ENCODE measurements around the gene RPL27A.

The RPL27A gene

DNA sequence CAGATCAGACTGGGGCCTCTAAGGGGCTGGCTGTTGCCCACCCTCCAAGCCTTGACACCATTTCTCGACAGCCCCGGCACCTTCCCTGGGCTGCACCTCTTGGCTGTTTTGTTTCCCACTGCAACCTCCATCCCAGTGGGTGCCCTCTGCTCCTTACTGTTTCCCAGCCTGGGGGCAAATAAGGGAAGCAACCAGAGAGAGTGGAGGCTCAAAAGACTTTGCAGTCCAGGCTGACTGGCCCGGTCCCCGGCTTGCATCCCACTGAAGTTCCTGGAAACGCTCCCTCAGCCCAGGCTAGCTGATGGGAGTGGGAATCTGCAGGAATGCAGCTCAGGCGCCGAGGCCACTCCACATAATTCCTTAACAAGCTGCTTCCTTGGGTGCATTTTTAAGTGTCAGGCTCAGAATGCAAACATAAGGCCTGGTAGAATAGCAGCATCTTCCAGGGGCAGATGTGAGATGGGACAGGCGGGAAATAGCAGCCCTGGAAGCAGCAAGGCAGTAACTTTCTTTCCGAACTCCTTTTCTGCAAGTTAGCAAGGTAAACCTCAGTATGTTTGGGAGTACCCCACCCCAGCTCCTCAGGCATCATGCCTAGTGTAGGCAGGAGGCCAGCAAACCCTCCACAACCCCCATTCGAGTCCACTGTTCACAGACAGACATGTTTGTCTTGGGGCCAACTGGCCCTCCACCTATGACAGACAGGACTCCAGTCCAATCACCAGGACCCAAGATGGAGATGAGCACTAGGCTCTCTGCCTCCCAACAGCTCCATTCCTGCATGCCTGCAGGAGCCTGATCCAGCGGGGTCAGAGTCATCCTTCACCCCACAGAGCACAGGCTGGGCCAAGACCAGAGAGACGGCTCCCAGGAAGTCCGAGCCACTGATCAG is 39.3 kb downstream of the RPL27A start:
- TF ChIP-seq, protein P1, sequence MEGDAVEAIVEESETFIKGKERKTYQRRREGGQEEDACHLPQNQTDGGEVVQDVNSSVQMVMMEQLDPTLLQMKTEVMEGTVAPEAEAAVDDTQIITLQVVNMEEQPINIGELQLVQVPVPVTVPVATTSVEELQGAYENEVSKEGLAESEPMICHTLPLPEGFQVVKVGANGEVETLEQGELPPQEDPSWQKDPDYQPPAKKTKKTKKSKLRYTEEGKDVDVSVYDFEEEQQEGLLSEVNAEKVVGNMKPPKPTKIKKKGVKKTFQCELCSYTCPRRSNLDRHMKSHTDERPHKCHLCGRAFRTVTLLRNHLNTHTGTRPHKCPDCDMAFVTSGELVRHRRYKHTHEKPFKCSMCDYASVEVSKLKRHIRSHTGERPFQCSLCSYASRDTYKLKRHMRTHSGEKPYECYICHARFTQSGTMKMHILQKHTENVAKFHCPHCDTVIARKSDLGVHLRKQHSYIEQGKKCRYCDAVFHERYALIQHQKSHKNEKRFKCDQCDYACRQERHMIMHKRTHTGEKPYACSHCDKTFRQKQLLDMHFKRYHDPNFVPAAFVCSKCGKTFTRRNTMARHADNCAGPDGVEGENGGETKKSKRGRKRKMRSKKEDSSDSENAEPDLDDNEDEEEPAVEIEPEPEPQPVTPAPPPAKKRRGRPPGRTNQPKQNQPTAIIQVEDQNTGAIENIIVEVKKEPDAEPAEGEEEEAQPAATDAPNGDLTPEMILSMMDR (IDR thresholded peaks at IDR 0.05; ENCODE audit: control insufficient read depth, insufficient read depth, low read depth, low read length, missing control alignments), result no peak
- DNase-seq (ENCODE audit: low read depth), result no peak
- H3K4me3 ChIP-seq (ENCODE audit: control insufficient read depth, low read depth, low read length), result no peak overlapping the region

DNA sequence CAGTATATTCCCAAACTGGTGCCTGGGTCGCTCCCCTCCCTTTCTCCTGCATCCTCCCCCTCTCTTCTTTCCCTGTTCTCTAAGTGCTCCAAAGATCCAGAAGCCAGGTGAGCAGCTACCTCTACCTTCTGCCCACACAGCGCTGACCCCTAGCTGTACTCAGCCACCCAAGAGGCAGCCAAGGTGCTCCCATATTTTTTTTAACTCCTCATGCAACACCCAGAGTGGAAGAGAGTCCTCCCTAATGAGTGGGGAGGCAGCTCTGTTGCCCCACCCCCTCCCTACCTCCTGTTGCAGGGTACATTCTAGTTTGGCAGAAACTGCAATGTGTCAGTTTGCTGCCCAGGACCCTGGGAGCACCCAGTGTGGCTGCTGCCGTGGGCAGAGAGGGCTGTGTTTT is 40.2 kb downstream of the RPL27A start:
- no peak for DNase-seq (ENCODE audit: low read depth)
- H3K4me3 ChIP-seq (ENCODE audit: control insufficient read depth, low read depth, low read length), result no peak overlapping the region
- TF ChIP-seq, protein P1 (IDR thresholded peaks at IDR 0.05; ENCODE audit: control insufficient read depth, insufficient read depth, low read depth, low read length, missing control alignments), result no peak

DNA sequence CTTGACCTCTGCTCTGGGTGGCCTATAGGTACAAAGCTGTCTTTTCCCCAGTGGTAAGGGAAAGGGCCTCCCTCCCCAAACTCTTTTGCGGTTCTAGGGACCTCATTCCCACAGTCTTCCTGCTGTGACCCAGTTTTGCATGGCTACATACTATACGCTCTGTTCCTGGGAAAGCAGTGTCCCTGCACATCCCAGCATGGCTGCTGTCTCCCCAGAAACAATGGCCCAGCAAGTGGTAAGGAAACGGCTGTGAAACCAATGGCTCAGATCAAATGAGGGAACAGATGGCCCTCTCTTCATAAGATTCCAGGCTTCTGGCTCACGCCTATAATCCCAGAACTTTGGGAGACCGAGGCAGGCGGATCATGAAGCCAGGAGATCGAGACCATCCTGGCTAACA is 41.1 kb downstream of the RPL27A start:
- H3K4me3 ChIP-seq (ENCODE audit: control insufficient read depth, low read depth, low read length), result no peak overlapping the region
- no peak for DNase-seq (ENCODE audit: low read depth)
- TF ChIP-seq, protein P1 (IDR thresholded peaks at IDR 0.05; ENCODE audit: control insufficient read depth, insufficient read depth, low read depth, low read length, missing control alignments), result no peak

DNA sequence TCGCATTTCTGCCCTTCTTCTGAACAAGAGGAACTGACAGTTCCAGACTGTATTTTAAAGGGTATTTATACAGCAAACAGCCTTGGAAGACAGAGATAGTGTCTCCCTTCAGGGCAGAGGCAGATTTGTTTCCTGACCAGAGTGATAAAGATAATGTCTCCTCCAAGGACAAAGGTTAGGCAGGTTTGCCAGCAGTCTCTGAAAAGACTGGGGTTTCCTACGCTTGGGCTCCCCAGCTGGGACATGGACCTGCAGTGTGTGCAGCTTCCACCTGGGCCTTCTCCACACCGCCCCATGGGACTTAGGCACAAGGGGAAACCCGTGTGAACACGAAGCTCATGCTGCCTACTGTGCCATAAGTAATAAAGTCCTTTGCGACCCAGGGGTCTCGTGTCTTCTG is 42.1 kb downstream of the RPL27A start:
- DNase-seq (ENCODE audit: low read depth), result no peak
- no peak overlapping the region for H3K4me3 ChIP-seq (ENCODE audit: control insufficient read depth, low read depth, low read length)
- TF ChIP-seq, protein P1 (IDR thresholded peaks at IDR 0.05; ENCODE audit: control insufficient read depth, insufficient read depth, low read depth, low read length, missing control alignments), result no peak

DNA sequence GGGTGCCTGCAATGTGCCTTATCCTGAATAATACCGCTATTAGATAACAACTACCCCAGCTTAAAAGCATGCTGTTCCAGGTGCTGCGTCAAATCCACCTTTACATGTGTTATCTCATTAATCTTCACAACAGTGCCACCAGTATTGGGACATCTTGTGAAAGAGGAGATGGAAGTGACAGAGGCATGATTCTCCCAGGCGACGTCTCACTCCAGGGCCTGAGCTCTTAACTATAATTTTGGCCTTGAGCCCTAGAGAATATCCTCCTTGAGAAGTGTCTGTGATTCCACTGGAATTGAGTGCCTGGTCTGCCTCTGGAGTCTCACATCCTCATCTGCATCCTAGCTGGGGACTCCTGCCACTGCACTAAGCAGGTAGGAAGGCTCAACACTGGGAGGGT is 43.8 kb downstream of the RPL27A start:
- DNase-seq (ENCODE audit: low read depth), result no peak
- TF ChIP-seq, protein P1 (IDR thresholded peaks at IDR 0.05; ENCODE audit: control insufficient read depth, insufficient read depth, low read depth, low read length, missing control alignments), result no peak
- H3K4me3 ChIP-seq (ENCODE audit: control insufficient read depth, low read depth, low read length), result no peak overlapping the region

DNA sequence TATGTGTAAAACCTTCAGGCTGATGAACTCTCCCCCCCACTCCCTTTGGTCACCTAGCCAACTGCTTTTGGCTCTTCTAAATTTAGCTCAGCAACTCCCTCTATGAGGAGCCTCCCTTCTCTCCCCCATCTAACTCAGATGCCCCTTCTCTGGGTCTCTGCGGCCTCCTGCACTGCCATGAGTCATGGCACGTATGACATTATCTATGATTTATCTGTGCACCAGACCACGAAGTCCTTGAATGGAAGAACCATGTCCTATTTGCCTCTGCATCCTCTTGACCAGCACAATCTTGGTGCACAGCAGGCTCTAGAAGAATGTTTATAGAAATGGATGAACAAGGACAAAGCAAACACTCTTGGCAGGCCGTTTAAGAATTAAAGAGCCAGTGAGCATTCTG is 46.0 kb downstream of the RPL27A start:
- H3K4me3 ChIP-seq (ENCODE audit: control insufficient read depth, low read depth, low read length), result no peak overlapping the region
- DNase-seq (ENCODE audit: low read depth), result no peak
- TF ChIP-seq, protein P1 (IDR thresholded peaks at IDR 0.05; ENCODE audit: control insufficient read depth, insufficient read depth, low read depth, low read length, missing control alignments), result no peak

Data from AG09309 (cell line).